ENCODE results near the gene CHST5. TPM values are rescaled to one million over a fixed set of nuclear protein-coding genes. Genes with fewer than 3 reads are reported as not detected.

Gene CHST5
- total and polyA plus RNA-seq, 2 of the 13 experiments (the other 11 are each of a cell fraction or from before 2014, with no cell fraction given), result 0.05 TPM; not detected in 1

DNA sequence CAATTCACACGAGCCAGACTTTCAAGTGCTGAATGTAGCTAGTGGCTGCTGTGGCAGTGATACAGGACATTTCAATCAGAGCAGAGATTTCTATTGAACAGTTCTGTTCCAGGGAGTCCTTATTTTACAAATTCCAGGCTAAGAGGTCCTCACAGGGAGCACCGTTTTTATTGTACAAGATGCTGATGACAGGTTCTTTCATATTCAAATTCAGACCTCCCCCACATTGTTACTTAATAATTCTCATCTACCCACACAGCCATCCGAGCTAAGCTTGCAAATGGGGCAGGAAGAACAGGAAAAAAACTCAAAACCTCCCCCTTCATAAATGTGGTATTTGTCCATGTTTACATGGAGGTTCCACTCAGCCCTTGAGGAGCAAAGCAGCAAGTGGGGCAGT is 40.0 kb upstream of the CHST5 start:
- in situ Hi-C loops (cut with HindIII; ENCODE audit: extremely low pct_ligation_motif_present, low pct_unique_long_range_greater_than_20kb), result no loop called here
- TF ChIP-seq TGIF2 (CRISPR knock-in tag; IDR thresholded peaks at IDR 0.05), result no peak
- TF ChIP-seq, protein P1, sequence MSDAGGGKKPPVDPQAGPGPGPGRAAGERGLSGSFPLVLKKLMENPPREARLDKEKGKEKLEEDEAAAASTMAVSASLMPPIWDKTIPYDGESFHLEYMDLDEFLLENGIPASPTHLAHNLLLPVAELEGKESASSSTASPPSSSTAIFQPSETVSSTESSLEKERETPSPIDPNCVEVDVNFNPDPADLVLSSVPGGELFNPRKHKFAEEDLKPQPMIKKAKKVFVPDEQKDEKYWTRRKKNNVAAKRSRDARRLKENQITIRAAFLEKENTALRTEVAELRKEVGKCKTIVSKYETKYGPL (CRISPR knock-in tag; IDR thresholded peaks at IDR 0.05), result no peak
- TF ChIP-seq ZNF672 (CRISPR knock-in tag; IDR thresholded peaks at IDR 0.05), result no peak
- TF ChIP-seq HOXA9 (CRISPR knock-in tag; IDR thresholded peaks at IDR 0.05; ENCODE audit: borderline replicate concordance), result no peak
- TF ChIP-seq ZNF260 (CRISPR knock-in tag; IDR thresholded peaks at IDR 0.05; ENCODE audit: borderline replicate concordance, low read depth), result no peak
- no peak for TF ChIP-seq BCL6 (CRISPR knock-in tag; IDR thresholded peaks at IDR 0.05)
- no peak for TF ChIP-seq NR2F2 (IDR thresholded peaks at IDR 0.05; ENCODE audit: borderline replicate concordance, low read depth)
- TF ChIP-seq NFE2 (CRISPR knock-in tag; IDR thresholded peaks at IDR 0.05), result no peak
- TF ChIP-seq, protein P2, sequence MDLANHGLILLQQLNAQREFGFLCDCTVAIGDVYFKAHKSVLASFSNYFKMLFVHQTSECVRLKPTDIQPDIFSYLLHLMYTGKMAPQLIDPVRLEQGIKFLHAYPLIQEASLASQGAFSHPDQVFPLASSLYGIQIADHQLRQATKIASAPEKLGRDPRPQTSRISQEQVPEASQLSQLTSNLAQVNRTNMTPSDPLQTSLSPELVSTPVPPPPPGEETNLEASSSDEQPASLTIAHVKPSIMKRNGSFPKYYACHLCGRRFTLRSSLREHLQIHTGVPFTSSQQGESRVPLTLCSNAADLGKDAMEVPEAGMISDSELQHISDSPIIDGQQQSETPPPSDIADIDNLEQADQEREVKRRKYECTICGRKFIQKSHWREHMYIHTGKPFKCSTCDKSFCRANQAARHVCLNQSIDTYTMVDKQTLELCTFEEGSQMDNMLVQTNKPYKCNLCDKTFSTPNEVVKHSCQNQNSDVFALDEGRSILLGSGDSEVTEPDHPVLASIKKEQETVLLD (CRISPR knock-in tag; IDR thresholded peaks at IDR 0.05; ENCODE audit: low read depth), result no peak
- no peak for TF ChIP-seq ZNF788 (CRISPR knock-in tag; IDR thresholded peaks at IDR 0.05; ENCODE audit: borderline replicate concordance)
- TF ChIP-seq HNRNPUL1 (IDR thresholded peaks at IDR 0.05; ENCODE audit: low read depth, low read length), result no peak
- no peak for TF ChIP-seq ZNF207 (IDR thresholded peaks at IDR 0.05; ENCODE audit: borderline replicate concordance)
- no peak for TF ChIP-seq CEBPB (IDR thresholded peaks at IDR 0.05; ENCODE audit: borderline replicate concordance, low read depth, low read length)
- TF ChIP-seq PHF21A (CRISPR knock-in tag; IDR thresholded peaks at IDR 0.05), result no peak
- no peak for TF ChIP-seq ZNF879 (CRISPR knock-in tag; IDR thresholded peaks at IDR 0.05)
- no peak for TF ChIP-seq CENPT (CRISPR knock-in tag; IDR thresholded peaks at IDR 0.05; ENCODE audit: low read depth)
- no peak for TF ChIP-seq ZFAT (CRISPR knock-in tag; conservative IDR thresholded peaks at IDR 0.05)
- no peak for TF ChIP-seq ETV6 (CRISPR knock-in tag; conservative IDR thresholded peaks at IDR 0.05)
- TF ChIP-seq FOXA3 (CRISPR knock-in tag; IDR thresholded peaks at IDR 0.05), result no peak
- Histone ChIP-seq H3K4me1 (ENCODE audit: insufficient read depth, low read length) (no peaks in the 10 kb centered on the region), H3K9ac (ENCODE audit: insufficient read depth, low read depth, low read length) (no peak overlapping the region), H3K4me3 (replicated peaks in 1 of 3; ENCODE audit: insufficient read depth in 1 of 3, low read depth in 2 of 3, low read length in 3 of 3) (no peak overlapping the region), H3K36me3 (replicated peaks in 1 of 2; ENCODE audit: control insufficient read depth in 1 of 2, insufficient read depth in 2 of 2, low read length in 2 of 2) (peaks cover 20 to 72% of the 10 kb centered on the region in 2 experiments), H3K27me3 (ENCODE audit: control insufficient read depth in 1 of 2, insufficient read depth in 2 of 2, low read length in 2 of 2) (no peaks in the 10 kb centered on the region), H3K9me3 (ENCODE audit: low read length) (no peaks in the 10 kb centered on the region), H3K79me2 (ENCODE audit: insufficient read depth, low read length) (no peaks in the 10 kb centered on the region), H3K27ac (ENCODE audit: extremely low read length, insufficient read depth, low read length) (no peak overlapping the region), H4K20me1 (ENCODE audit: insufficient read depth, low read length) (no peaks in the 10 kb centered on the region), H2AFZ (ENCODE audit: low read length) (no peak overlapping the region), H3K4me2 (ENCODE audit: low read depth, low read length) (no peak overlapping the region)
- DNase-seq (ENCODE audit: low spot score) (no peak), ATAC-seq (no peak), FAIRE-seq (no peak)
- WGBS (ENCODE audit: low lambda C conversion rate), result 93% methylated on average over 3 of the region's 3 CpGs
- CTCF ChIA-PET (ENCODE audit: low intra/inter-chr PET ratio, low total read pairs), result no interaction called here
- BruUV-seq (replicated peaks), result no TSS peak
- POLR2A ChIA-PET, result no interaction called here
- intact Hi-C loops (cut with micrococcal nuclease; ENCODE audit: unreplicated experiment), result no loop called here

All from HepG2 (cell line).